Lung (tissue), 12 donors: ENCODE data around the gene PITHD1. TPM values are rescaled to one million over a fixed set of nuclear protein-coding genes. Genes with fewer than 3 reads are reported as not detected.
A peak's percentile ranks its signal among the peaks of the same experiment; 100 is the strongest.

Source experiments
- ATAC-seq: fragments of 200-7000 bp; cut with Tn5 transposase; one replicate; pipeline ENCODE4 v1.9.1; 2020; ENCODE audit warnings: moderate number of reproducible peaks; ENCODE audit not compliant: insufficient read depth, low FRiP score
- DNase-seq, 3 donors: peaks; one replicate each; pipeline ENCODE4 v3.0.0-alpha.2; 2013 to 2017
- H3K27ac ChIP-seq, 2 donors: one replicate each; pipeline ENCODE4 v1.5.1; 2013; ENCODE audit warnings: mild to moderate bottlenecking in 2 of 2, moderate library complexity in 2 of 2, control low read depth in 1 of 2, inconsistent platforms in 1 of 2, low read depth in 1 of 2, low read length in 1 of 2
- H3K27me3 ChIP-seq, 3 donors: one replicate each; pipeline ENCODE4 v1.5.1; 2013; ENCODE audit warnings: low read length in 2 of 3; ENCODE audit not compliant: control insufficient read depth in 3 of 3, insufficient read depth in 3 of 3
- H3K36me3 ChIP-seq, 4 donors: one replicate each; pipeline ENCODE4 v1.5.1; 2013; ENCODE audit warnings: low read length in 4 of 4, mild to moderate bottlenecking in 1 of 4, moderate library complexity in 1 of 4; ENCODE audit not compliant: control insufficient read depth in 4 of 4, insufficient read depth in 4 of 4
- H3K4me1 ChIP-seq, 5 donors: one replicate each; pipeline ENCODE4 v1.5.1; 2013; ENCODE audit warnings: low read length in 5 of 5, mild to moderate bottlenecking in 2 of 5, moderate library complexity in 1 of 5; ENCODE audit not compliant: control insufficient read depth in 5 of 5, insufficient read depth in 5 of 5
- H3K4me3 ChIP-seq: one replicate; pipeline ENCODE4 v1.5.1; 2013; ENCODE audit warnings: mild to moderate bottlenecking, control low read depth, moderate library complexity
- H3K9ac ChIP-seq, 2 donors: one replicate each; pipeline ENCODE4 v1.5.1; 2013; ENCODE audit warnings: low read length in 2 of 2, control low read depth in 1 of 2; ENCODE audit not compliant: insufficient read depth in 1 of 2
- H3K9me3 ChIP-seq, 4 donors: one replicate each; pipeline ENCODE4 v1.5.1; 2013; ENCODE audit warnings: low read length in 3 of 4, mild to moderate bottlenecking in 1 of 4, moderate library complexity in 1 of 4; ENCODE audit not compliant: control insufficient read depth in 4 of 4, insufficient read depth in 3 of 4
- CTCF ChIP-seq: IDR thresholded peaks from 2 replicates; pipeline ENCODE4 v1.5.1; 2012; ENCODE audit warnings: mild to moderate bottlenecking; ENCODE audit errors: control extremely low read depth, extremely low read depth
- WGBS, 2 donors: extraction: QIAGEN DNeasy Blood & Tissue Kit; methylation state at CpG; one replicate each; pipeline ENCODE4 v1.1.7; 2013; 5-methylcytosine and 5-hydroxymethylcytosine counted together
- polyA plus RNA-seq, 2 donors: library from polyadenylated mRNA; stranded (reverse); fragments of 200-250 nt; gene quantifications; one replicate each; pipeline ENCODE4 v1.2.1, GENCODE V29; 2013
- total RNA-seq, 2 donors: library from RNA; depleted of rRNA in 1 of 2; stranded (reverse); fragments of >200 nt in 1 of 2; gene quantifications; one replicate each; pipeline ENCODE4 v1.2.1, GENCODE V29; 2014 to 2021
- donor health status: control.
- donor health status: control.
- donor health status: Bipolar disorder and iron deficiency.
- donor health status: healthy.
- donor health status: DM: yes; HTN: yes; CAD: no.

The PITHD1 gene
- total and polyA plus RNA-seq, 4 donors, result 39.2 to 55.7 (median 47.4) TPM

DNA sequence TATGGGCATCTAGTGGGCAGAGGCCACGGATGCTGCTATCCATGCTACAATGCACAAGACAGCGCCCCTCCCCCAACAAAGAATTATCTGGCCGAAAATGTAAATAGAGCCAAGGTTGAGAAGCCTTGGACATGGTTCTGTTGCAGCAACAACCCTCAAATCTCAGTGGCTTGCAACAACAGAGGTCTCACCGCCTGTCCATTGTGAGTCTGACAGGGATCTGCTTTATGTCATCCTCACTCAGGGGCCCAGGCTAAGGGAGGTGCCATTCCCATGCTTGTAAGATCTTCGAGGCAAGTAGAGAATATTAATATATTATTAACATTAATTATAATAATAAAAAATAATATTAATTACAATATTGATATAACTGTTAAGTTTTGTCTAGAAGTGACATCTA is 9.5 kb upstream of the PITHD1 start:
- peaks cover 0 to 10% (median 3%) of the 10 kb centered on the region in 4 donors for H3K36me3 ChIP-seq
- no peaks in the 10 kb centered on the region for H3K27me3 ChIP-seq
- H3K9ac ChIP-seq, result no peak overlapping the region
- no peak overlapping the region for H3K4me3 ChIP-seq
- ATAC-seq (no peak), DNase-seq (no peak)
- no peaks in the 10 kb centered on the region for H3K4me1 ChIP-seq
- WGBS, 2 donors, result 84 to 94% methylated on average over 5 of the region's 5 CpGs
- H3K9me3 ChIP-seq, result no peaks in the 10 kb centered on the region
- TF ChIP-seq CTCF, result no peak
- H3K27ac ChIP-seq, result no peak overlapping the region

GRCh38 chr1:23772049-23772853 is 6.0 kb upstream of the PITHD1 start:
- TF ChIP-seq CTCF, result peak; percentile 85
- no peak overlapping the region for H3K27ac ChIP-seq
- H3K27me3 ChIP-seq, result no peaks in the 10 kb centered on the region
- H3K9ac ChIP-seq, result no peak overlapping the region
- no peak overlapping the region for H3K4me3 ChIP-seq
- WGBS, 2 donors, result 21% methylated on average over 14 of the region's 14 CpGs
- DNase-seq (peak; percentile 83 to 86 (median 84)), ATAC-seq (peak; percentile 88)
- peaks cover 0 to 5% (median 2%) of the 10 kb centered on the region in 4 donors for H3K36me3 ChIP-seq
- H3K9me3 ChIP-seq, result no peaks in the 10 kb centered on the region
- peaks cover 0 to 5% (median 1%) of the 10 kb centered on the region in 5 donors for H3K4me1 ChIP-seq

- Histone ChIP-seq H3K9me3 (no peaks in the 10 kb centered on the region), H3K9ac (no peak overlapping the region), H3K4me3 (no peak overlapping the region), H3K27ac (no peak overlapping the region), H3K27me3 (no peaks in the 10 kb centered on the region), H3K36me3 (peaks cover 0 to 5% (median 2%) of the 10 kb centered on the region in 4 donors), H3K4me1 (peaks cover 0 to 7% (median 2%) of the 10 kb centered on the region in 5 donors)
- ATAC-seq (no peak), DNase-seq (no peak)
- WGBS, 2 donors, result 92 to 96% methylated on average over 10 of the region's 10 CpGs
- no peak for TF ChIP-seq CTCF
Observed at GRCh38 chr1:23772854-23773242, 5.4 kb upstream of the PITHD1 start.
